ENCODE data around the gene CLDN17.

CLDN17 gene

GRCh38 chr21:30166705-30167104 lies at the start of gene CLDN17:
Gene CLDN17, minus strand, starts transcription at chr21:30166805. Its CDS starts 188 bp downstream, at chr21:30166617.
- DNase-seq (ENCODE audit: low read depth) = no peak

- DNase-seq (ENCODE audit: low read depth) = no peak
These were observed 49.6 kb upstream of the CLDN17 start, which contains the start of gene CLDN8 for GRCh38 chr21:30216041-30216723. Gene CLDN8, minus strand, starts transcription at chr21:30216097. Its CDS starts 172 bp downstream, at chr21:30215925.

GRCh38 chr21:30211071-30211470 lies 44.5 kb upstream of the CLDN17 start:
- DNase-seq (ENCODE audit: low read depth) = no peak

GRCh38 chr21:30209601-30210000 lies 43.0 kb upstream of the CLDN17 start:
- DNase-seq (ENCODE audit: low read depth) = no peak

GRCh38 chr21:30207252-30207579 lies 40.6 kb upstream of the CLDN17 start:
- DNase-seq (ENCODE audit: low read depth) = no peak

- DNase-seq (ENCODE audit: low read depth) = no peak
These were observed 40.1 kb upstream of the CLDN17 start for GRCh38 chr21:30206551-30207251.

- DNase-seq (ENCODE audit: low read depth) = no peak
These were observed 33.4 kb upstream of the CLDN17 start for GRCh38 chr21:30200000-30200399.

- DNase-seq (ENCODE audit: low read depth) = no peak
These were observed 28.2 kb upstream of the CLDN17 start for GRCh38 chr21:30194701-30195299.

- DNase-seq (ENCODE audit: low read depth) = no peak
These were observed 26.6 kb upstream of the CLDN17 start for GRCh38 chr21:30193201-30193600.

GRCh38 chr21:30190554-30190953 lies 23.9 kb upstream of the CLDN17 start:
- no peak for DNase-seq (ENCODE audit: low read depth)

GRCh38 chr21:30189773-30190172 lies 23.2 kb upstream of the CLDN17 start:
- no peak for DNase-seq (ENCODE audit: low read depth)

GRCh38 chr21:30186242-30186641 lies 19.6 kb upstream of the CLDN17 start:
- no peak for DNase-seq (ENCODE audit: low read depth)

GRCh38 chr21:30168086-30168485 lies 1.5 kb upstream of the CLDN17 start:
- no peak for DNase-seq (ENCODE audit: low read depth)

- no peak for DNase-seq (ENCODE audit: low read depth)
These were observed 434 bp downstream of the CLDN17 start for GRCh38 chr21:30166171-30166570.

GRCh38 chr21:30164796-30165195 lies 1.8 kb downstream of the CLDN17 start:
- no peak for DNase-seq (ENCODE audit: low read depth)

GRCh38 chr21:30153697-30154340 lies 12.8 kb downstream of the CLDN17 start:
- DNase-seq (ENCODE audit: low read depth) = no peak

GRCh38 chr21:30152792-30153191 lies 13.8 kb downstream of the CLDN17 start:
- no peak for DNase-seq (ENCODE audit: low read depth)

GRCh38 chr21:30148906-30149305 lies 17.7 kb downstream of the CLDN17 start:
- no peak for DNase-seq (ENCODE audit: low read depth)

- DNase-seq (ENCODE audit: low read depth) = no peak
These were observed 19.9 kb downstream of the CLDN17 start for GRCh38 chr21:30146558-30147282.

GRCh38 chr21:30138483-30138882 lies 28.1 kb downstream of the CLDN17 start:
- DNase-seq (ENCODE audit: low read depth) = no peak

GRCh38 chr21:30129246-30129645 lies 37.4 kb downstream of the CLDN17 start:
- no peak for DNase-seq (ENCODE audit: low read depth)

GRCh38 chr21:30126576-30126975 lies 40.0 kb downstream of the CLDN17 start:
- no peak for DNase-seq (ENCODE audit: low read depth)

Data from EH (cell line).